GM12801 (cell line): ENCODE data around the gene COL25A1.

ENCODE experiments used
- TF ChIP-seq, protein P1 (sequence below): IDR thresholded peaks from one replicate; pipeline ENCODE4 v1.5.1; 2011; ENCODE audit warnings: control low read depth; ENCODE audit not compliant: insufficient read length; ENCODE audit errors: extremely low read depth

COL25A1 gene

GRCh38 chr4:108950158-108950915 lies 352.1 kb downstream of the COL25A1 start:
- TF ChIP-seq, protein P1, sequence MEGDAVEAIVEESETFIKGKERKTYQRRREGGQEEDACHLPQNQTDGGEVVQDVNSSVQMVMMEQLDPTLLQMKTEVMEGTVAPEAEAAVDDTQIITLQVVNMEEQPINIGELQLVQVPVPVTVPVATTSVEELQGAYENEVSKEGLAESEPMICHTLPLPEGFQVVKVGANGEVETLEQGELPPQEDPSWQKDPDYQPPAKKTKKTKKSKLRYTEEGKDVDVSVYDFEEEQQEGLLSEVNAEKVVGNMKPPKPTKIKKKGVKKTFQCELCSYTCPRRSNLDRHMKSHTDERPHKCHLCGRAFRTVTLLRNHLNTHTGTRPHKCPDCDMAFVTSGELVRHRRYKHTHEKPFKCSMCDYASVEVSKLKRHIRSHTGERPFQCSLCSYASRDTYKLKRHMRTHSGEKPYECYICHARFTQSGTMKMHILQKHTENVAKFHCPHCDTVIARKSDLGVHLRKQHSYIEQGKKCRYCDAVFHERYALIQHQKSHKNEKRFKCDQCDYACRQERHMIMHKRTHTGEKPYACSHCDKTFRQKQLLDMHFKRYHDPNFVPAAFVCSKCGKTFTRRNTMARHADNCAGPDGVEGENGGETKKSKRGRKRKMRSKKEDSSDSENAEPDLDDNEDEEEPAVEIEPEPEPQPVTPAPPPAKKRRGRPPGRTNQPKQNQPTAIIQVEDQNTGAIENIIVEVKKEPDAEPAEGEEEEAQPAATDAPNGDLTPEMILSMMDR, result no peak

GRCh38 chr4:108947526-108947925 lies 354.9 kb downstream of the COL25A1 start:
- TF ChIP-seq, protein P1, result no peak

- TF ChIP-seq, protein P1, result no peak
Observed at GRCh38 chr4:108946237-108946636, 356.2 kb downstream of the COL25A1 start.

DNA sequence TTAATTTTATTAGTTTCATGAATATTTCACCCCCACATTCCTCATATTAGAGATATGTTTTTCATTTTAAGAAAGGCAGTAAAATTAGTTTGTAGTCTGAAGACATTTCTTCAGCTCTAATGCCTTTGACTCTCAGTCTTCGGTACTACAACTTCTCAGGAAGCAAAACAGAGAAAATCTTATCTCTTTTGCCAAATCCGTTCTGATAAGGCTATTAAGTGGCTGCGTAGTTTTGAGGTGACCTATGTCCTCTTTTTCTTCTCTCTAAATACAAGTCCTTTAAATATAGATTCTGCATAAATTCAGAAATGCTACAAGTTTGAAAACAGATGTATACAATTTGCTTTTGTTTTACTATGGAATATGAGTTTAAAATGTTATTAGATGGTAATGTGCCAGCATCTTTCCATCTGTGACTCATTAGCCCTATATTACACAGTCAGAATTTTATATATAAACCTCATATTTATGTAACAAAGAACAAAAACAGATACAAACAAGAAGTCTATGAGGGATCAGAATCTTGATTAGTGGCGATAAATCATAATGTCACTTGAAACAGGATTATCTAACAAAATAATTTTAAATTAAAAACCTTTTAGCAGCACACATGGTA lies 358.4 kb downstream of the COL25A1 start:
- TF ChIP-seq, protein P1, result no peak

GRCh38 chr4:108943371-108943770 lies 359.1 kb downstream of the COL25A1 start:
- TF ChIP-seq, protein P1, result no peak

- TF ChIP-seq, protein P1, result no peak
Observed at GRCh38 chr4:108941904-108942430, 360.5 kb downstream of the COL25A1 start.

- TF ChIP-seq, protein P1, result no peak
Observed at GRCh38 chr4:108940634-108941033, 361.8 kb downstream of the COL25A1 start.
